GM19328 (cell line): Measurements from ENCODE around the gene TLR10.
A peak's percentile ranks its signal among the peaks of the same experiment; 100 is the strongest.
"Not testable (repeated sequence)": the region's sequence is repeated elsewhere in the genome, so short reads cannot be mapped to it uniquely, and the experiment has no call there.

ENCODE experiments used
- ATAC-seq: cut with Tn5 transposase; IDR thresholded peaks from one replicate; pipeline ENCODE4 v1.9.1; 2021; ENCODE audit warnings: mild to moderate bottlenecking, moderate library complexity; ENCODE audit not compliant: unreplicated experiment

Gene TLR10

GRCh38 chr4:38769857-38770256 lies 12.9 kb downstream of the TLR10 start:
- no peak for ATAC-seq

- ATAC-seq = no peak
These were observed 13.3 kb downstream of the TLR10 start for GRCh38 chr4:38769441-38769840.

GRCh38 chr4:38768968-38769394 lies 13.8 kb downstream of the TLR10 start:
- ATAC-seq = no peak

GRCh38 chr4:38766940-38767339 lies 15.8 kb downstream of the TLR10 start:
- not testable (repeated sequence) for ATAC-seq

- ATAC-seq = no peak
These were observed 17.4 kb downstream of the TLR10 start for GRCh38 chr4:38765382-38765781.

GRCh38 chr4:38764277-38764676 lies 18.5 kb downstream of the TLR10 start:
- ATAC-seq = no peak

- ATAC-seq = peak; percentile 38
These were observed 20.2 kb downstream of the TLR10 start for GRCh38 chr4:38762560-38762959.

- no peak for ATAC-seq
These were observed 23.0 kb downstream of the TLR10 start for GRCh38 chr4:38759790-38760122.

GRCh38 chr4:38759113-38759789 lies 23.5 kb downstream of the TLR10 start:
- no peak for ATAC-seq

GRCh38 chr4:38757945-38758600 lies 24.7 kb downstream of the TLR10 start:
- no peak for ATAC-seq

GRCh38 chr4:38752941-38753806 lies 29.6 kb downstream of the TLR10 start:
- ATAC-seq = no peak

GRCh38 chr4:38752372-38752940 lies 30.3 kb downstream of the TLR10 start:
- ATAC-seq = peak; percentile 93

GRCh38 chr4:38751341-38752010 lies 31.3 kb downstream of the TLR10 start:
- ATAC-seq = no peak

GRCh38 chr4:38749336-38749735 lies 33.5 kb downstream of the TLR10 start:
- ATAC-seq = no peak

GRCh38 chr4:38747629-38748028 lies 35.2 kb downstream of the TLR10 start:
- no peak for ATAC-seq

- no peak for ATAC-seq
These were observed 36.9 kb downstream of the TLR10 start for GRCh38 chr4:38745881-38746280.

GRCh38 chr4:38743866-38744265 lies 38.9 kb downstream of the TLR10 start:
- ATAC-seq = no peak

- no peak for ATAC-seq
These were observed 42.5 kb downstream of the TLR10 start for GRCh38 chr4:38740303-38740702.

- no peak for ATAC-seq
These were observed 43.6 kb downstream of the TLR10 start for GRCh38 chr4:38738940-38739803.

- no peak for ATAC-seq
These were observed 46.9 kb downstream of the TLR10 start for GRCh38 chr4:38735870-38736269.
